ENCODE measurements around the gene KPNA6. TPM values are rescaled to one million over a fixed set of nuclear protein-coding genes. Genes with fewer than 3 reads are reported as not detected.
"Not testable (repeated sequence)": the region's sequence is repeated elsewhere in the genome, so short reads cannot be mapped to it uniquely, and the experiment has no call there.

KPNA6 gene
- 58.7 and 60.3 TPM in 2 replicates for total RNA-seq

- Mint-ChIP-seq H3K4me1 (peaks cover 48% of the 10 kb centered on the region), H3K36me3 (ENCODE audit: low read depth) (peaks cover 24% of the 10 kb centered on the region), H3K27ac (peak within 1 kb of the TSS; percentile 98), H3K9me3 (no peaks in the 10 kb centered on the region), H3K27me3 (no peaks in the 10 kb centered on the region), H3K4me3 (peak within 1 kb of the TSS; percentile 99)
- peak; percentile 83 for ATAC-seq (ENCODE audit: low read depth)
- DNase-seq = peak; percentile 78
- POLR2A ChIA-PET = interaction anchor here (0.6 to 3.6 kb wide), 28 partner anchors 9 to 857 kb away, joined by 3 to 72 read pairs (median 5); partner anchors contain the start of genes BSDC1, CCDC28B, HDAC1 and KHDRBS1
- TF ChIP-seq CTCF (IDR thresholded peaks at IDR 0.05) = no peak
- intact Hi-C loops (cut with micrococcal nuclease) = loop anchor here (1.0 to 5.0 kb wide), 8 partner anchors 35 to 286 kb away; partner anchors contain the start of genes BSDC1, CCDC28B, HDAC1 and KHDRBS1
- CTCF ChIA-PET = interaction anchor here (0.6 to 2.7 kb wide), 9 partner anchors 11 to 323 kb away, joined by 3 to 18 read pairs (median 4); partner anchors contain the start of genes TMEM39B and TXLNA
Measured at GRCh38 chr1:32107742-32108661, at the start of gene KPNA6. Gene KPNA6, plus strand, starts transcription at chr1:32108056. Its CDS starts 75 bp downstream, at chr1:32108131.

GRCh38 chr1:32060914-32061313, 46.9 kb upstream of the KPNA6 start:
- no peak for ATAC-seq (ENCODE audit: low read depth)
- TF ChIP-seq CTCF (IDR thresholded peaks at IDR 0.05) = no peak
- Mint-ChIP-seq H3K27me3 (no peaks in the 10 kb centered on the region), H3K4me1 (no peaks in the 10 kb centered on the region), H3K4me3 (no peak overlapping the region), H3K27ac (peak overlapping the region; percentile 50), H3K9me3 (no peaks in the 10 kb centered on the region), H3K36me3 (ENCODE audit: low read depth) (peaks cover 48% of the 10 kb centered on the region)
- ChIA-PET POLR2A (interaction anchor here (0.5 to 2.6 kb wide), 3 partner anchors 12 to 232 kb away, joined by 3 to 9 read pairs (median 6); partner anchors contain the start of genes KPNA6 and TMEM39B), CTCF (no interaction called here)
- no peak for DNase-seq
- intact Hi-C loops (cut with micrococcal nuclease) = loop anchor here (5.0 kb wide), 1 partner anchor 351 kb away; no protein-coding TSS in a partner anchor

- no peaks in the 10 kb centered on the region for H3K9me3 Mint-ChIP-seq
- ChIA-PET POLR2A (interaction anchor here (0.5 to 1.4 kb wide), 3 partner anchors 10 to 1240 kb away, joined by 3 to 12 read pairs (median 4); partner anchors contain the start of gene TMEM39B), CTCF (interaction anchor here (1.0 to 2.3 kb wide), 9 partner anchors 8 to 300 kb away, joined by 3 to 12 read pairs (median 5); no protein-coding TSS in a partner anchor)
- H3K27ac Mint-ChIP-seq = peak overlapping the region; percentile 12
- H3K36me3 Mint-ChIP-seq (ENCODE audit: low read depth) = peaks cover 39% of the 10 kb centered on the region
- H3K4me3 Mint-ChIP-seq = no peak overlapping the region
- peaks cover 9% of the 10 kb centered on the region for H3K4me1 Mint-ChIP-seq
- TF ChIP-seq CTCF (IDR thresholded peaks at IDR 0.05) = no peak
- H3K27me3 Mint-ChIP-seq = no peaks in the 10 kb centered on the region
- no peak for ATAC-seq (ENCODE audit: low read depth)
- intact Hi-C loops (cut with micrococcal nuclease) = loop anchor here (1.0 to 5.0 kb wide), 4 partner anchors 274 to 399 kb away; no protein-coding TSS in a partner anchor
- no peak for DNase-seq
Measured at GRCh38 chr1:32062867-32063230, 45.0 kb upstream of the KPNA6 start.

GRCh38 chr1:32063261-32063681, 44.6 kb upstream of the KPNA6 start:
- intact Hi-C loops (cut with micrococcal nuclease) = loop anchor here (1.0 to 5.0 kb wide), 4 partner anchors 274 to 399 kb away; no protein-coding TSS in a partner anchor
- no peaks in the 10 kb centered on the region for H3K9me3 Mint-ChIP-seq
- H3K4me1 Mint-ChIP-seq = peaks cover 9% of the 10 kb centered on the region
- DNase-seq (no peak), ATAC-seq (ENCODE audit: low read depth) (peak; percentile 75)
- TF ChIP-seq CTCF (IDR thresholded peaks at IDR 0.05) = no peak
- ChIA-PET POLR2A (interaction anchor here (0.5 to 1.4 kb wide), 3 partner anchors 9 to 1240 kb away, joined by 3 to 12 read pairs (median 4); partner anchors contain the start of gene TMEM39B), CTCF (interaction anchor here (1.0 to 2.3 kb wide), 9 partner anchors 8 to 300 kb away, joined by 3 to 12 read pairs (median 5); no protein-coding TSS in a partner anchor)
- no peak overlapping the region for H3K27ac Mint-ChIP-seq
- H3K36me3 Mint-ChIP-seq (ENCODE audit: low read depth) = peaks cover 36% of the 10 kb centered on the region
- no peaks in the 10 kb centered on the region for H3K27me3 Mint-ChIP-seq
- H3K4me3 Mint-ChIP-seq = no peak overlapping the region

GRCh38 chr1:32065613-32066488, 42.0 kb upstream of the KPNA6 start:
- H3K4me3 Mint-ChIP-seq; intact Hi-C loops (cut with micrococcal nuclease); DNase-seq; H3K9me3 Mint-ChIP-seq; H3K27me3 Mint-ChIP-seq; H3K27ac Mint-ChIP-seq; ATAC-seq (ENCODE audit: low read depth); H3K4me1 Mint-ChIP-seq: not testable (repeated sequence)
- ChIA-PET POLR2A (interaction anchor here (0.6 to 1.0 kb wide), 6 partner anchors 15 to 495 kb away, joined by 3 to 6 read pairs (median 5); no protein-coding TSS in a partner anchor), CTCF (interaction anchor here (1.3 kb wide), 1 partner anchor 102 kb away, joined by 3 read pairs; no protein-coding TSS in a partner anchor)
- peaks cover 13% of the 10 kb centered on the region for H3K36me3 Mint-ChIP-seq (ENCODE audit: low read depth)

Measured in activated B cell treated with CpG ODN at 0.5 μM for 24 hours (primary cell).